Neural cell (in vitro differentiated cells): Measurements from ENCODE around the gene SNAP25.

Experiments
- CTCF ChIP-seq: fragments of 450-650 bp; IDR thresholded peaks from 2 replicates; pipeline ENCODE4 v1.5.1; 2014; ENCODE audit warnings: antibody characterized with exemption, mild to moderate bottlenecking, moderate library complexity; ENCODE audit not compliant: poor library complexity, severe bottlenecking
- EP300 ChIP-seq: fragments of 450-650 bp; conservative IDR thresholded peaks from 2 replicates; pipeline ENCODE4 v1.6.1; 2014; ENCODE audit warnings: antibody characterized with exemption, mild to moderate bottlenecking, moderate library complexity; ENCODE audit not compliant: poor library complexity, severe bottlenecking
- EZH2 ChIP-seq: fragments of 200-600, 300-800 bp; shearing (Covaris generic), sonication (generic); IDR thresholded peaks from 2 replicates; pipeline ENCODE4 v1.6.1; 2014; ENCODE audit warnings: antibody characterized with exemption, low read length, borderline replicate concordance, mild to moderate bottlenecking; ENCODE audit not compliant: insufficient read depth, poor library complexity, severe bottlenecking
- MXI1 ChIP-seq: fragments of 450-650 bp; conservative IDR thresholded peaks from 2 replicates; pipeline ENCODE4 v1.6.1; 2014; ENCODE audit warnings: antibody characterized with exemption, mild to moderate bottlenecking; ENCODE audit not compliant: poor library complexity, severe bottlenecking
- POLR2AphosphoS5 ChIP-seq: IDR thresholded peaks from 2 replicates; pipeline ENCODE4 v1.6.1; 2012
- RAD21 ChIP-seq: fragments of 450-650 bp; conservative IDR thresholded peaks from 2 replicates; pipeline ENCODE4 v1.6.1; 2014; ENCODE audit warnings: antibody characterized with exemption, mild to moderate bottlenecking, moderate library complexity
- REST ChIP-seq: IDR thresholded peaks from 2 replicates; pipeline ENCODE4 v1.6.1; 2012; ENCODE audit warnings: borderline replicate concordance
- SMC3 ChIP-seq: fragments of 450-650 bp; conservative IDR thresholded peaks from 2 replicates; pipeline ENCODE4 v1.6.1; 2014; ENCODE audit warnings: antibody characterized with exemption, mild to moderate bottlenecking, moderate library complexity; ENCODE audit not compliant: poor library complexity
- TAF1 ChIP-seq: IDR thresholded peaks from 2 replicates; pipeline ENCODE4 v1.6.1; 2012; ENCODE audit warnings: low read depth

- TF ChIP-seq CTCF: peak; percentile 25
- no peak for TF ChIP-seq SMC3
- TF ChIP-seq RAD21: peak; percentile 42
- no peak for TF ChIP-seq REST
- no peak for TF ChIP-seq EZH2
- peak; percentile 95 for TF ChIP-seq TAF1
- peak; percentile 97 for TF ChIP-seq POLR2AphosphoS5
- peak; percentile 48 for TF ChIP-seq EP300
- peak; percentile 69 for TF ChIP-seq MXI1
Measured at GRCh38 chr20:10218536-10219451, at the start of gene SNAP25.
